HUES48 (cell line): ENCODE results near the gene RAE1.
A peak's percentile ranks its signal among the peaks of the same experiment; 100 is the strongest.

Experiments
- H3K27ac ChIP-seq: one replicate; pipeline ENCODE4 v1.7.0; 2013; ENCODE audit warnings: low read depth, low read length, inconsistent platforms
- H3K27me3 ChIP-seq: 2 replicates; pipeline ENCODE4 v1.6.1; 2013; ENCODE audit warnings: mild to moderate bottlenecking, low read length; ENCODE audit not compliant: control insufficient read depth, insufficient read depth
- H3K36me3 ChIP-seq: 2 replicates; pipeline ENCODE4 v1.6.1; 2013; ENCODE audit warnings: low read length; ENCODE audit not compliant: control insufficient read depth, insufficient read depth
- H3K4me1 ChIP-seq: 2 replicates; pipeline ENCODE4 v1.6.1; 2013; ENCODE audit warnings: mild to moderate bottlenecking, low read length; ENCODE audit not compliant: control insufficient read depth, insufficient read depth
- H3K4me3 ChIP-seq: 2 replicates; pipeline ENCODE4 v1.5.1; 2013; ENCODE audit warnings: mild to moderate bottlenecking, low read depth, low read length
- H3K9ac ChIP-seq: 2 replicates; pipeline ENCODE4 v1.6.1; 2013; ENCODE audit warnings: mild to moderate bottlenecking, low read depth, low read length, moderate library complexity
- H3K9me3 ChIP-seq: 2 replicates; pipeline ENCODE4 v1.6.1; 2013; ENCODE audit warnings: low read length; ENCODE audit not compliant: control insufficient read depth, insufficient read depth

RAE1 gene

DNA sequence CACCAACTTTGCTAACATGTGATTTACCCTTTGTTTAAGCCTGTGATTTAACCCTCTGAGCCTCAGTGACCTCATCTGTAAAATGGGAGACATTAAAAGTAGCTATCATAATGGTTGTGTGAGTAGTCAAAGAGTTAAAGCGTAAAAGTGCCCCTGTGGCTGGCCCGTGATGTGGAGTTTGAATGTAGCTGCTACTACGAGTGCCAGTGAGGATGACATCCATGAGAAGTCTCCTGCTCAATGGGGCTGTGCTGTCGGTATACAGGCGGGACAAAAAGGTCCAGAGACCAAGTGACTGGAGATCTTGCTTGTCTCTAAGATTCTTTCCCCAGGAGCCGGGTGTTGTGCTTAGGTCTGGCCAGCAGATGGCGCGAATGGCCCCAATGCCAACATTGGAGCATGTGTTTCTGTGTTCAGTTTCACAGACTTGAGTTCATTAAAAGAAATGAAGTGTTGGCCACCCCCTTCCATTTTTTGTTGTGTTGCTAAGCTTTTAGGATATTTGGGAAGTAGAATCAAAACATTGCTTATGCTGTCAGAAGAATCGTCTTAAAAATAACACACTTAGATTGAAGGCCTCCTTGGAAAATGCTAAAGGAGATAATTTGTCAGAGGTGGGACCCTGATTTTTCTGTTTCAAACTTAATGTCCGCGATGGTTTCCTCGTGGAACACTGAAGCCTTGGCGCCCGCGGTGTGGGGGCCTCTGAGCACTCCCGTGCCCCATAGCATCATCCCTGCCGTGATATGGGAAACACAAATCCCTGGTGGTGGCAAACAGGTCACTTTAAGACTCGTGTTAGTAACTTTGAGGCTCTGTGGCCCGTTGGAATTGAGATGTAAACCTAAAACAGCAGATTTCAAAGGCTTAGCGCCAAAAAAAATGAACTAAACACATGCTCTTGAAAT, 30.8 kb downstream of the RAE1 start:
- Histone ChIP-seq H3K4me3 (no peak overlapping the region), H3K9ac (no peak overlapping the region), H3K9me3 (no peaks in the 10 kb centered on the region), H3K4me1 (no peaks in the 10 kb centered on the region), H3K36me3 (peaks cover 38% of the 10 kb centered on the region), H3K27ac (no peak overlapping the region), H3K27me3 (no peaks in the 10 kb centered on the region)

DNA sequence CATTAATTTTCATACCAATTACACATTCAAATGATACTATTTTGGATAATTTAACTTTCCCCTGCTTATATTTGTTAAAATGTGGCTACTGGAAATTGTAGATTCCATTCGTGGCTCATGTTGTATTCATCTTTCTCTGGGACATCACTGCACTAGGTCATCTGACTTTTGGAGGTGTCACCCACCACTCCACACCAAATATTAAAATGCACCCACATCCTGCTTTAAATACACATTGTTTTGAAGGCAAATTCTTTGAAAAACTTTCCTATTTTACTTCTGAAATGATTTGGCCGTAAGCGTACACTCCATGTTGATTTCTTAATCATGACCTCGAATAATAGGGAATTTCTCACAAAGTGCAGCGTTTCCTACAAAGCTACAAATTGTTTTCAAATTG, 31.5 kb downstream of the RAE1 start:
- Histone ChIP-seq H3K9me3 (no peaks in the 10 kb centered on the region), H3K27me3 (no peaks in the 10 kb centered on the region), H3K36me3 (peaks cover 32% of the 10 kb centered on the region), H3K4me3 (no peak overlapping the region), H3K9ac (no peak overlapping the region), H3K27ac (no peak overlapping the region), H3K4me1 (no peaks in the 10 kb centered on the region)

GRCh38 chr20:57383447-57384347, 32.6 kb downstream of the RAE1 start:
- no peaks in the 10 kb centered on the region for H3K4me1 ChIP-seq
- no peaks in the 10 kb centered on the region for H3K27me3 ChIP-seq
- no peak overlapping the region for H3K27ac ChIP-seq
- no peaks in the 10 kb centered on the region for H3K9me3 ChIP-seq
- H3K4me3 ChIP-seq, result no peak overlapping the region
- no peak overlapping the region for H3K9ac ChIP-seq
- H3K36me3 ChIP-seq, result peaks cover 20% of the 10 kb centered on the region

DNA sequence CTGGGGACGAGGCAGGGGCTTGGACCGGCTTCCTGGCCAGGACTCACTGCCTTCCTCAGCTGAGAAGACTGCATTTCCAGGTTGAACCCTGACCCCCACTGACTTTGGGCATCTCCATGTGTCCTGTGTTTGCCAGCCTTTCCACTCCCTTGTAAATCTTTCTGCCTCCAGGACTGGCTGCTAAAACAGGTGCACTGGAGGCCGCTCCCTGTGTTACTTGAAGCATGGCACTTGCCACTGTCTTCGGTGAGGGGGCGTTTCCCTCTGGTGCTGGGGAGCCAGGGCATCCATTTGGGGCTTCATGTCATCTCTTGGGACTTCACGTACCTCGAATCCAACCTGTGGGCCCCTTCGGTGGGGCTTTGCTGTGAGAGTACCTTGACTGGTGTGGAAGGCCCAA, 33.4 kb downstream of the RAE1 start:
- no peaks in the 10 kb centered on the region for H3K9me3 ChIP-seq
- H3K4me3 ChIP-seq, result no peak overlapping the region
- no peaks in the 10 kb centered on the region for H3K27me3 ChIP-seq
- no peak overlapping the region for H3K9ac ChIP-seq
- peaks cover 14% of the 10 kb centered on the region for H3K36me3 ChIP-seq
- 0 out of 2 replicates have a peak, but pooled peaks cover under 1% of the 10 kb centered on the region for H3K4me1 ChIP-seq
- H3K27ac ChIP-seq, result no peak overlapping the region

GRCh38 chr20:57384953-57385761, 34.1 kb downstream of the RAE1 start:
- Histone ChIP-seq H3K4me1 (peaks cover 7% of the 10 kb centered on the region; the same call in 1 of the 2 replicates), H3K27ac (no peak overlapping the region), H3K27me3 (no peaks in the 10 kb centered on the region), H3K9me3 (no peaks in the 10 kb centered on the region), H3K4me3 (no peak overlapping the region), H3K36me3 (0 out of 2 replicates have a peak, but pooled peaks cover 8% of the 10 kb centered on the region), H3K9ac (no peak overlapping the region)

GRCh38 chr20:57385940-57386339, 34.9 kb downstream of the RAE1 start:
- 0 out of 2 replicates have a peak, but pooled peaks cover 3% of the 10 kb centered on the region for H3K36me3 ChIP-seq
- peaks cover 15% of the 10 kb centered on the region for H3K4me1 ChIP-seq
- no peaks in the 10 kb centered on the region for H3K27me3 ChIP-seq
- H3K9me3 ChIP-seq, result no peaks in the 10 kb centered on the region
- H3K4me3 ChIP-seq, result no peak overlapping the region
- H3K27ac ChIP-seq, result no peak overlapping the region
- H3K9ac ChIP-seq, result no peak overlapping the region

DNA sequence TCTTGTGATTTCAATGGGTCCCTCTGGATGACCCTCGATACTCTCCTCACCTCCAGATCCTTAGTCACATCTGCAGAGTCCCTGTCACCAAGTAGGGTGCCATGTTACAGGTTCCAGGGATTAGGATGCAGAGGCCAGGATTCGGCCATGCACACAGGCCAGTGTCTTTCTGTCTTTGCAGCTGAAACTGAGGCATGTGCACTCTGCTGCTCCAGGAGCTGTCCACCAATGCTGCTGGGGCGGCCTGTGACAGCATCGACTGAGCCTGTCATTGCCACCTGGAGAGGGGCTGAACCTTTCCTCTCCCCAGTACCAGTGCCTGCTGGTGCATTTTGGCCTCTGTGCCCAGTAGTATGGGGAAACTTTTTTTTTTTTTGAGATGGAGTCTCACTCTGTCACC, 35.7 kb downstream of the RAE1 start:
- Histone ChIP-seq H3K4me3 (no peak overlapping the region), H3K9me3 (no peaks in the 10 kb centered on the region), H3K4me1 (peaks cover 15% of the 10 kb centered on the region), H3K27me3 (no peaks in the 10 kb centered on the region), H3K9ac (no peak overlapping the region), H3K36me3 (0 out of 2 replicates have a peak, but pooled peaks cover 2% of the 10 kb centered on the region), H3K27ac (no peak overlapping the region)

DNA sequence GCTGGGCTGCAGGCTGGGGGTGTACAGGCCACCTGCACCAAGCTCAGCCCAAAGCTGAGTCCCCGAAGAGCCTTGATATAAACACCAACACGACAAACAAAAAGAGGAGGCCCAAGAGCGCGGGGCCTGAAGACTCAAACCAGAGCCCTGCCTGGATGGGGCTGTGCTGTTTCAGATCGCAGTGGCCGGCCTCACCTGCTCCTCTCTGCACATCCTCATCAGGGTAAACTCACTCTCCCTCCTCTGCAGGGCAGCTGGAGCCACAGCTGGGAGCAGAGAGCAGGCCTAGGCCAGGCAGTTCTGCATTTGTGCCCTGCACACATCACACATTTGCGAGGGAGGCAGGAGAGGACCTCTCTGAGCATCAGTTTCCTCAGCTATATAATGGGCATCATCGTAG, 36.4 kb downstream of the RAE1 start:
- Histone ChIP-seq H3K27me3 (no peaks in the 10 kb centered on the region), H3K36me3 (peaks cover 2% of the 10 kb centered on the region; the same call in 1 of the 2 replicates), H3K4me3 (no peak overlapping the region), H3K4me1 (peaks cover 17% of the 10 kb centered on the region), H3K9me3 (no peaks in the 10 kb centered on the region), H3K9ac (no peak overlapping the region), H3K27ac (no peak overlapping the region)

DNA sequence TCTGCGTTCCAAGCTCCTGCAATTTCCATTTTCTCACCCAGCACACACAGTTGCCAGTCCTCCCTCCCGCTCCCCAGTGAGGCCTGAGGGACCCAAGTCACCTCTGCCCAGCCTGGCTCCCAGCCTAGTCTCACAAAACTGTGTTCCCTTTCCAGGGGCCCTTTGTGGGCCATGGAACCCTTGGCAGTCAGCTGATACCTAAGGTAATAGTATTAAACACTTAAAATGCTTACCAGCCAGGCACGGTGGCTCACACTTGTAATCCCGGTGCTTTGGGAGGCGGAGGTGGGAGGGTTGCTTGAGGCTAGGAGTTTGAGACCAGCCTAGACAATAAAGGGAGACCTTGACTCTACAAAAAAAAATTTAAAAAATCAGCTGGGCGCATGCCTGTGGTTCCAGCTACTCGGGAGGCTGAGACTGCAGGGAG, 36.9 kb downstream of the RAE1 start:
- no peaks in the 10 kb centered on the region for H3K9me3 ChIP-seq
- no peak overlapping the region for H3K4me3 ChIP-seq

GRCh38 chr20:57388953-57389694, 38.1 kb downstream of the RAE1 start:
- H3K27ac ChIP-seq, result no peak overlapping the region

More for the DNA sequence above, 36.9 kb downstream of the RAE1 start:
- Histone ChIP-seq H3K27ac (no peak overlapping the region), H3K27me3 (no peaks in the 10 kb centered on the region), H3K36me3 (peaks cover 4% of the 10 kb centered on the region), H3K4me1 (peaks cover 21% of the 10 kb centered on the region), H3K9ac (no peak overlapping the region)

More at GRCh38 chr20:57388953-57389694, 38.1 kb downstream of the RAE1 start:
- Histone ChIP-seq H3K27me3 (no peaks in the 10 kb centered on the region), H3K4me1 (peaks cover 27% of the 10 kb centered on the region), H3K9me3 (no peaks in the 10 kb centered on the region), H3K9ac (peak overlapping the region; percentile 19; the same call in 1 of the 2 replicates), H3K4me3 (peak overlapping the region; percentile 36; the same call in 1 of the 2 replicates), H3K36me3 (peaks cover 14% of the 10 kb centered on the region)
